Astrocyte of the cerebellum (primary cell): ENCODE data around the gene ZDHHC3.

Source experiments
- DNase-seq: peaks from one replicate; pipeline ENCODE4 v3.0.0-alpha.2; 2011; ENCODE audit warnings: low read depth
- H3K4me3 ChIP-seq: 2 replicates; pipeline ENCODE4 v1.5.1; 2011; ENCODE audit warnings: mild to moderate bottlenecking, low read depth, low read length, moderate library complexity
- CTCF ChIP-seq: IDR thresholded peaks from 2 replicates; pipeline ENCODE4 v1.5.1; 2012; ENCODE audit warnings: low read length, low read depth, moderate library complexity, mild to moderate bottlenecking; ENCODE audit errors: missing control alignments
- in situ Hi-C: cut with HindIII; loops from 2 replicates; pipeline ENCODE4 v1.10.0; 2017; ENCODE audit warnings: low sequenced_read_pairs

Gene ZDHHC3

DNA sequence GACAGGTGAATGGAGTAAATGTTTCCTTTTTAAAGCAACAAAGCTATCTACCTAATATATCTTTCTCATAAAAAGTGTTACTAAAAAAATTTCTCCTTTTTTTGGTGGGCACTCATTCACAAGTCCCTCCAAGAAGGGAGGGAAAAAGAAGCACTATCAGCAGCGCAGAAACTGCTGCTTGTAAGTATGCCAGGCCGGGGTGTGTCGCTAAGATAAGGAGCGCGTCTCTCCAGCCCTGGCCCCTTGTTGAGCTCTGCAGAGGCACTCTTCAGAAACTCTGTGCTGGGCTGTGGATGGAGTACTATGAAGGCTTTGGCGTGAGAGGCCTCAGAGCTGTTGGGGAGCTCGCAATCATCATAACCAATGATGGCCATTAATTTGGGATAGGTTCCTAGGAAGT is 49.1 kb downstream of the ZDHHC3 start:
- in situ Hi-C loops, result no loop called here
- DNase-seq, result no peak
- no peak for TF ChIP-seq CTCF

DNA sequence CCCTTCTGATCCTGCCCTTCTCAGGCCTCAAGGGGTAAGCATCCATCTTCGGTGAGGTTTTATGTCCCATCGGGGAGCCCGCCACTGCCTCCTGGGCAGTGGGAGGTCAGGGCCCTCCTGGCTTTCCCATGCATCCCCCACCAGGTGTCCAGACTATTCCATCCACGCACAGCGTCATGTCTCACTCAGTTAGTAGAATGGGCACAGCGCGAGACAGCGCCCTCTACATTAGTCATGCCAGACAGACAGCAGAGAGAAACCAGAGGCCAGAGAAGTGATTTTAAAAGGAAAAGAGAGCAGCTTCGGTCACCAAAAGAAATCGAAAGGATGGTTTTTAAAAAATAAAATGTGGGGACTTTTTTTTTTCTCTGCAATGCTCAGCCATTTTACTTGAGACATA is 49.8 kb downstream of the ZDHHC3 start:
- in situ Hi-C loops, result no loop called here
- no peak overlapping the region for H3K4me3 ChIP-seq
- DNase-seq, result no peak
- TF ChIP-seq CTCF, result no peak

More for the DNA sequence above, 49.1 kb downstream of the ZDHHC3 start:
- H3K4me3 ChIP-seq, result no peak overlapping the region

DNA sequence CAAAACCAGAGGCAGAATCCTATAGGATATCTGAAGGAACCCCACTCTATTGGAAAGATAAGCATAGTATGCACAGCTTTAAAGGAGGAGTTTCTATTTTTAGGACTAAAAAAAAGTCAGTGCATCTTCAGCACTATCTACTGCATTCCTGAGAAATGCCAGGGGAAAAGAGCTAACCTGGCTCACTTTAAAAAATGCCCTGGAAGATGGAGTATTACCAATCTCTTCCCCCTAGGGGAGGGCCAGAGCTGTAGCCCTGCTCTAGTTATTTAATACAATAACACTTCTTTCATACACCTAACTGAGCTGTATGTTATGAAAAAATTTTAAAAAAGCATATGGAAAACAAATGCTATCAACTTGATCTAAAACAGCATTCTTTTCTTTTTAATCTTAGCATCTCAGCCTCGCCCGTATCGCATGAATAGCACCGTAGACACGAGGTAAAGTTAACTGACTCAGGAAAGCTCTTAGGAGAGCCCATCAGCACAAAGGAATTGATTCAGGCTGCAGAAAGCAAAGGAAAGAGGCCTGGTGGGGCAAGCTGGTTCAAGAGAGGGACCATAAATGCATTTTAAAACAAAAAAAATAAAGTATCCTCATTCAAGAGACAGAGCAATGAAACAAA is 51.4 kb downstream of the ZDHHC3 start:
- TF ChIP-seq CTCF, result no peak
- in situ Hi-C loops, result no loop called here
- no peak for DNase-seq
- H3K4me3 ChIP-seq, result no peak overlapping the region

DNA sequence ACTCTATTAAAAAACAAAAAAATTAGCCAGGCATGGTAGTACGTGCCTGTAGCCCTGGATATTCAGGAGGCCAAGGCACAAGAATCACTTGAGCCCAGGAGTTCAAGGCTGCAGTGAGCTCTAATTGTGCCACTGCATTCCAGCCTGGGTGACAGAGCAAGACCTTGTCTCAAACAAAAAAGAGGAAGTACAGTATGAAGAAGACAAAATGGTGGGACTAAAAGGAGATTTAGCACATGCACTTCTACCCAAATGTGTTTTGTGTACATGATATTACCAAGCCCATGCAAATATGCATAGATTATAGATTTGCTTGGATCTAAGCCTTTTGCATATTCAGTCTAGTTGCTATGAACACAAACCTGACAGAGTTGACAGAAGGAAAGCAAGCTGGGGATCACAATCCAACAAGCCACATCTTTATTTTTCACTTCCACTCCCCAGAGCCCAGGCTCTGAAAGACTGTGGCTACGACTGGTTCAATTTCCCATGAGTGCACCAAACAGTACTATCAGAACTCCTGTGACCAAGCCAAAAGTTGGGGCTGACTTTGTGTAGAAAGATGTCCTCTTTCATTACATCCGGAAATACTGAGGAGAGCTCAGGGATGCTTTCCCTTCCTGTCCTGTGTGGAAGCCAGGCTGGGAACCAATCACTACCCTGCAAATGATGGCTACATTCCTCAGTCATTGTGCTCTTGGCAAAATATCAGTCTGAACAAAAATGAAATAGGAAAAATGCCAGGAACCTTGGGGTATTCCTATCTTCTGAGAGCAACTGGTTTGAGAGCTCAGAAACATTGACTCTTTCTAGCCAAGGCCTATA is 52.1 kb downstream of the ZDHHC3 start:
- TF ChIP-seq CTCF, result no peak
- in situ Hi-C loops, result no loop called here
- H3K4me3 ChIP-seq, result no peak overlapping the region
- DNase-seq, result peak; percentile 6

GRCh38 chr3:44920081-44920480 is 55.9 kb downstream of the ZDHHC3 start:
- no peak overlapping the region for H3K4me3 ChIP-seq
- DNase-seq, result no peak
- in situ Hi-C loops, result no loop called here
- no peak for TF ChIP-seq CTCF

GRCh38 chr3:44918581-44918980 is 57.4 kb downstream of the ZDHHC3 start:
- TF ChIP-seq CTCF, result no peak
- no peak for DNase-seq
- in situ Hi-C loops, result no loop called here
- no peak overlapping the region for H3K4me3 ChIP-seq
